ENCODE measurements around the gene PTPRC.

DNA sequence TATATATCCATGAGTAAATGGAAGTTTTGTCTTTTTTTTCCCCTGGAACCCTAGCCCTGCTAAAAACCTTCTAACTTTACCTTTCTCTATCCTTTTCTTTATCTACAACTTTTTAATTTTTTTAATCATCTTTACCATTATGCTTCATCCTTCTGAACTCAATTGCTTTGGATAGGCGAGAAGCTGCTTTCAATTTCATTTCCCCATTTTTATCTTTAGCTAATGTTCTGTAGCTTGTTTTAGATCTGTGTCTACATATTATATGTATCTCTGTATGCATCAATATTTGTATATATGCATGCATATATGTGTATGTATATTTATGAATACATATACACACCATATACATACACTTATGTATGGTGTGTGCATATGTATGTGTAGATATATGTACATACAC is 57.4 kb downstream of the PTPRC start:
- TF ChIP-seq, protein P1, sequence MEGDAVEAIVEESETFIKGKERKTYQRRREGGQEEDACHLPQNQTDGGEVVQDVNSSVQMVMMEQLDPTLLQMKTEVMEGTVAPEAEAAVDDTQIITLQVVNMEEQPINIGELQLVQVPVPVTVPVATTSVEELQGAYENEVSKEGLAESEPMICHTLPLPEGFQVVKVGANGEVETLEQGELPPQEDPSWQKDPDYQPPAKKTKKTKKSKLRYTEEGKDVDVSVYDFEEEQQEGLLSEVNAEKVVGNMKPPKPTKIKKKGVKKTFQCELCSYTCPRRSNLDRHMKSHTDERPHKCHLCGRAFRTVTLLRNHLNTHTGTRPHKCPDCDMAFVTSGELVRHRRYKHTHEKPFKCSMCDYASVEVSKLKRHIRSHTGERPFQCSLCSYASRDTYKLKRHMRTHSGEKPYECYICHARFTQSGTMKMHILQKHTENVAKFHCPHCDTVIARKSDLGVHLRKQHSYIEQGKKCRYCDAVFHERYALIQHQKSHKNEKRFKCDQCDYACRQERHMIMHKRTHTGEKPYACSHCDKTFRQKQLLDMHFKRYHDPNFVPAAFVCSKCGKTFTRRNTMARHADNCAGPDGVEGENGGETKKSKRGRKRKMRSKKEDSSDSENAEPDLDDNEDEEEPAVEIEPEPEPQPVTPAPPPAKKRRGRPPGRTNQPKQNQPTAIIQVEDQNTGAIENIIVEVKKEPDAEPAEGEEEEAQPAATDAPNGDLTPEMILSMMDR (IDR thresholded peaks at IDR 0.05): no peak
- no peak for TF ChIP-seq POLR2A (IDR thresholded peaks at IDR 0.05)
